Left ventricle myocardium superior (tissue), 1 donor: ENCODE data around the gene ERGIC3. TPM values are rescaled to one million over a fixed set of nuclear protein-coding genes. Genes with fewer than 3 reads are reported as not detected.
A peak's percentile ranks its signal among the peaks of the same experiment; 100 is the strongest.

Source experiments
- ATAC-seq: fragments of 200-7000 bp; cut with Tn5 transposase; one replicate; pipeline ENCODE4 v1.9.1; 2020; ENCODE audit warnings: mild to moderate bottlenecking, moderate library complexity
- DNase-seq: peaks from one replicate; pipeline ENCODE4 v3.0.0-alpha.2; 2020
- intact Hi-C: fragments of 100-400 bp; cut with micrococcal nuclease; formaldehyde crosslinking; loops from one replicate; pipeline ENCODE4 v1.11.0; 2022
- long read RNA-seq: library from polyadenylated mRNA; unstranded; transcript quantifications from one replicate; pipeline ENCODE4 v2.0.0, GENCODE V29; 2021
- total RNA-seq: library from RNA; stranded (reverse); fragmentation: NEBNext Ultra II Directional; extraction: Animal tissue kit (Norgen Biotek cat#: 25700); gene quantifications from one replicate; pipeline ENCODE4 v1.2.1, GENCODE V29; 2021
- donor health status: DM: no; HTN: yes; CAD: no; lungs with severe emphysema.

ERGIC3 gene
- total RNA-seq = 92.3 TPM
- long read RNA-seq, transcript ERGIC3-202 (13 exons, 1,359 nt) = major isoform, 177 of 195 reads
- long read RNA-seq, partial matches to known transcripts = 8 of 195 reads
- long read RNA-seq, other reads (novel, unspliced or antisense) = 10 of 195 reads

DNA sequence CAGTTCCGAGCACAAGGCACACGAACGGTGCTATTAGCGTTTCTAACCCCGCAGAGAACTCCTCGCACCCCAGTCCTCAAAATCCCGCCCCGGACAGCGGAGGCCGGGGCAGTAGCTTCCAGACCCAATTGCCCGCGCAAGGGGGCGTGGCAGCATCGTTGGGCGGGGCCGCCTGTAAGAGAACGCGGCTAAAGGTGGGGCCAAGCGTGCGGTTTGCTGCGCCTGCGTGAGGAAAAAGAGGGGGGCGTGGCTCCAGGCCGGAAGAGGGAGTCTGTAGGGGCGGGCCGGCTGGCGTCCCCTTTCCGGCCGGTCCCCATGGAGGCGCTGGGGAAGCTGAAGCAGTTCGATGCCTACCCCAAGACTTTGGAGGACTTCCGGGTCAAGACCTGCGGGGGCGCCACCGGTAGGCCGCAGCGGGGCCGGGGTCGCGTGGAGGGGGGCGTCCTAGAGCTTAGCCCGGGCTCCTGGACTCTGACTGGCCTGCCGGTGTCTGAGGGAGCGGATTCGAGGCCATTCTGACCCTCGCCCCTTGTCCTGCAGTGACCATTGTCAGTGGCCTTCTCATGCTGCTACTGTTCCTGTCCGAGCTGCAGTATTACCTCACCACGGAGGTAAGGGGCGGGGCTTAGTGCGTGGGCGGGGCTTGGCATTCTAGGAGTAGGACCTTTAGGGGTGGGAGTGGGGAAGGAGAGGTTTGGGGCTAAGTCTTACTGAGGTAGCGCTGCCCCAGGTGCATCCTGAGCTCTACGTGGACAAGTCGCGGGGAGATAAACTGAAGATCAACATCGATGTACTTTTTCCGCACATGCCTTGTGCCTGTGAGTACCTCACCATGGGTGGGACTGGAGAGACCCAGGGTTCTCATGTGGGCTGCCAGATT, at the start of gene ERGIC3:
TSS of gene ERGIC3 (plus strand) at position 296 of the 880 bp plus-strand sequence. CDS start at position 316, 20 bp downstream.
- intact Hi-C loops = no loop called here
- DNase-seq (peak; percentile 99), ATAC-seq (peak; percentile 100)

GRCh38 chr20:35492352-35492751, 49.5 kb upstream of the ERGIC3 start:
- intact Hi-C loops = no loop called here
- DNase-seq (no peak), ATAC-seq (no peak)

DNA sequence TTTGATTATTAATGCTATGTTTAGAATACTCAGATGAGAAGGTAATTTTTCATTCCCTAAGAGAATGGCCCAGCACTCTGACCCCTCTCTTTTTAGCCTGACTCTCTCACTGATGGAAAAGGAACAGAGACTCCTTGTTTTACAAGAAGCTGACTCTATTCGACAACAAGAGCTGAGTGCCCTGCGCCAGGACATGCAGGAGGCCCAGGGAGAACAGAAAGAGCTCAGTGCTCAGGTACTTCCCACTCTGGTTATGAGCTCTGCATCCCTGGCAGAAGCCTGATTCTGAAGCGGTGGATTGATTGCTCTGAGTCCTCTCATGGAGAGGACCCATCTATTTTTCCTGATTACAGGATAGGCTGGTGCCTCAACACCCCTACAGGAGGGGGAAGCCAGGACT, 45.4 kb upstream of the ERGIC3 start:
- ATAC-seq = no peak
- intact Hi-C loops = no loop called here
- no peak for DNase-seq

DNA sequence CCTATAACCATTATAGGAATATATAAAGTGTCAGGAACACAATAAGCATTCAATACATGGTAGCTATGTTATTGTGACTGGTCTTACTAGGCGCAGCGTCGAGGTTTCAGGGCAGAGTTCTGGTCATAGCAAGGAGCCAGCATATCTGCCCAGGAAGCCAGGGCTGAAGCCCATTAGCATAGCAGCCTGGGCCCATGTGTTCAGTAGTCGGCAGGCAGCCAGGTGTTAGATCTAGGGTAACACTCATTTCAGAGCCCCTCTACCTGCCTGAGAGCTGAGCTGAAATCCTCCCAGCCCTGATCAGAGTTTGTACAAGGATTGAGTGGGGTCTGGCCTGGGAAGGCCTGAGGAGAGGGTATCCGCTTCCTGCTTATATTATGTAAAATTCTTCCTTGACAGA, 44.6 kb upstream of the ERGIC3 start:
- ATAC-seq (peak; percentile 43), DNase-seq (no peak)
- intact Hi-C loops = no loop called here

DNA sequence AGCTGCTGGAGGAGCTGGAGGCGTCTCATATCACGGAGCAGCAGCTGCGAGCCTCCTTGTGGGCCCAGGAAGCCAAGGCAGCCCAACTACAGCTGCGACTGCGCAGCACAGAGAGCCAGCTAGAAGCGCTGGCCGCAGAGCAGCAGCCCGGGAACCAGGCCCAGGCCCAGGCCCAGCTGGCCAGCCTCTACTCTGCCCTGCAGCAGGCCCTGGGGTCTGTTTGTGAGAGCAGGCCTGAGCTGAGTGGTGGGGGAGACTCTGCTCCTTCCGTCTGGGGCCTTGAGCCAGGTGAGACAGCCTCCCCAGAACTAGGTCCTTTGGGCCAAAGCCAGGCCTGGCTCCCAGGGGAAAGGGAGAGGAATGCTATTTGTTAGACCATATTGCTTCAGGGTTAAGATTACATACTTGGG, 44.1 kb upstream of the ERGIC3 start:
- intact Hi-C loops = no loop called here
- ATAC-seq (peak; percentile 97), DNase-seq (peak; percentile 88)

- intact Hi-C loops = no loop called here
- DNase-seq (no peak), ATAC-seq (no peak)
Observed at GRCh38 chr20:35499271-35499670, 42.6 kb upstream of the ERGIC3 start.

DNA sequence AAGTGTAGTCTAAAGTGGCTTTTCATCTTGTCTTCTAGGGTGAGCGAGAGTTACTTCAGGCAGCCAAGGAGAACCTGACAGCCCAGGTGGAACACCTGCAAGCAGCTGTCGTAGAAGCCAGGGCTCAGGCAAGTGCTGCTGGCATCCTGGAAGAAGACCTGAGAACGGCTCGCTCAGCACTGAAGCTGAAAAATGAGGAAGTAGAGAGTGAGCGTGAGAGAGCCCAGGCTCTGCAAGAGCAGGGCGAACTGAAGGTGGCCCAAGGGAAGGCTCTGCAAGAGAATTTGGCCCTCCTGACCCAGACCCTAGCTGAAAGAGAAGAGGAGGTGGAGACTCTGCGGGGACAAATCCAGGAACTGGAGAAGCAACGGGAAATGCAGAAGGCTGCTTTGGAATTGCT, 39.5 kb upstream of the ERGIC3 start:
- intact Hi-C loops = no loop called here
- no peak for ATAC-seq
- DNase-seq = no peak

- DNase-seq (no peak), ATAC-seq (no peak)
- intact Hi-C loops = no loop called here
Observed at GRCh38 chr20:35503281-35503680, 38.6 kb upstream of the ERGIC3 start.

GRCh38 chr20:35503841-35504561, 37.9 kb upstream of the ERGIC3 start:
- ATAC-seq (peak; percentile 66), DNase-seq (peak; percentile 65)
- intact Hi-C loops = no loop called here

DNA sequence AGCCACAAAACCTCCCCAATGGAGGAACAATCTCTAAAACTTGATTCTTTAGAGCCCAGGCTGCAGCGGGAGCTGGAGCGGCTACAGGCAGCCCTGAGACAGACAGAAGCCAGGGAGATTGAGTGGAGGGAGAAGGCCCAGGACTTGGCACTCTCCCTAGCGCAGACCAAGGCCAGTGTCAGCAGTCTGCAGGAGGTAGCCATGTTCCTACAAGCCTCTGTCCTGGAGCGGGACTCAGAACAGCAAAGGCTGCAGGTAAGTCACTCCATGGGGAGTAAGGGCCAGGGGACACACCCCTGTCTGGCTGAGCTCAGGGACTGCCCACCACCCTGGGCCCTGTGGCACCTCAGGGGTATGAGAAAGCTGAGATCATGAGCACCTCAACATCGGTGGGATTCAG, 37.1 kb upstream of the ERGIC3 start:
- no peak for DNase-seq
- ATAC-seq = no peak
- intact Hi-C loops = no loop called here

DNA sequence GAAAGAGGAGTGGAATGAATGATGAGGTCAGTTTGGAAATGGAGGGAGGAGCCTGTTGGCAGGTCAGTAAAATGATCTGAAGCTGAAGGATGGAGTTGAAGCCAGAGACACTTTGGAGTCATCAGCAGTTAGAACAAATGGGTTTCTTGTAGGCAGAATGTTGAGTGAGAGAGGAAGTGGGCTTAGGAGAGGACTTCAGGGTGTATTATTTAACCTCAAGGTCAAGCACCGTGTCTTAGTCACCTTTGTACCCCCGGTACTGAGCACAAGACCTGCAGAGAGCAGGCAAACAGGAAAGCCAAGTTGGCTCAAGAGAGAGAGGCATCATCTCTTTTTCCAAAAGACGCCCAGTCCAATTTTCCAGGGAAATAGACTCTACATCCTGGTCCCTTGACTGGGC, 35.7 kb upstream of the ERGIC3 start:
- intact Hi-C loops = no loop called here
- DNase-seq = no peak
- ATAC-seq = no peak

DNA sequence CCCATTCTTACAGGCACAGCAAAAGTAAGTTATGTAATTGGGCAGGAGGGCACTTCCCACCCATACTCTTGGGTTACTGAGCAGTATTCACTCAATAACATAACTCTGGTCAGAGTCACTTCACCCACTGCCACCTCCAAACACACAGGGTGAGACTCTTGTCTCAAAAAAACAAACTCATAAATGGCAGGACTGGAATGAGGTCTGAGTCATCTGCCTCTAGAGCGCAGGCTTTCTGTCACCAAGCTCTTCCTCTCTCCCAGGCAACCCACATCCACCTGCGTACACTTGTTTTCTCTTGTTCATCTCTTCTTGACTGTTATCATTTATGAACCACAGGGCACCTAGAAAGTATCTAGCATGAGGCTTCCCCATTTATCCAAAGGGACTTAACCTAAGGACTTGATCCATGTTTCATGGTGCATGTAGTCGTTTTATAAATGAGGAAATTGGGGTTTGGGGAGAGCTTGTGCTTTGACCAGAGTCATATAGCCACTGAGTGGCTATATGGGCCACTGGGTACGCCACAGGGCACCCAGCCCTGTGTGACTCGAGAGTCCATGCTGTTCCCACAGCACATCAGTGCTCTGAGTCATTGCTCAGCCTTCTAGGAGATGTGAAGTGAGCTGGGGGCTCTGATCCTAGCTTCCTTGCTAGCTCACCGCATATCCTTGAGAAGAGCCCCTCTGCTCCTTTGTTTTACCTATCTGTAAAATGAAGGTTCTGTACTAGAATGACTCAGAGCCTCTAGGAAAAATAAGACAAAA, 34.8 kb upstream of the ERGIC3 start:
- DNase-seq (no peak), ATAC-seq (no peak)
- intact Hi-C loops = no loop called here

- DNase-seq (no peak), ATAC-seq (no peak)
- intact Hi-C loops = no loop called here
Observed at GRCh38 chr20:35508493-35509218, 33.2 kb upstream of the ERGIC3 start.

GRCh38 chr20:35510951-35511735, 30.7 kb upstream of the ERGIC3 start:
- ATAC-seq = no peak
- intact Hi-C loops = no loop called here

GRCh38 chr20:35511814-35512420, 30.0 kb upstream of the ERGIC3 start:
- intact Hi-C loops = no loop called here
- peak; percentile 53 for ATAC-seq
- no peak for DNase-seq

More at GRCh38 chr20:35510951-35511735, 30.7 kb upstream of the ERGIC3 start:
- no peak for DNase-seq

DNA sequence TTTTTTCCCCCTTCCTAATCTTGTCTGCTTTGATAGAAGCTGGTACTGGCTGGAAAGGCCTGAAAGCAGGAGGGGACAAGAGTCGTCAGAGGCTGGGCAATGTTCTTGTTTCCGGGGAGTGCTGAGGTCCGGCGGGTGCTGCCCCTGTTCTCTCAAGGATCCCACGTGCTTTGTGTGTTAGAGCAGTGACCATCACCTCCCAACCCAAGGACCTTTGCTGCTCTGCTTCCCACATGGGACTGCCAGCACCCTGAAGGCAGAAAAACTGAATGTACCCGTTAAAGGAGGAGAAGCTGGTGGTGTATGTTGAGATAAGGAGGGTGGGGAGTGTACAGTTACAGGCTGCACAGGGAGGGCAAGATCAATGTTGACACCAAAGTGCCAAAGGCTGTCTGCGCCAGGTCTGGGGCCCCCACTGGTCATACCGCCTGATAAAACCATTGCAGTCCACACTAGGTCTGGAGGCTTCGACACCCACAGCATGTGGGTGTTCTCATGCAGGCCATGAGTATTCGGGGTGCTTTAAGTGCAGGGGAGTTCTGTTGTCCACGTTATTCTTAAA, 27.4 kb upstream of the ERGIC3 start:
- ATAC-seq (no peak), DNase-seq (no peak)
- intact Hi-C loops = no loop called here

GRCh38 chr20:35515341-35515740, 26.5 kb upstream of the ERGIC3 start:
- intact Hi-C loops = no loop called here
- ATAC-seq = no peak
- no peak for DNase-seq
